ENCODE data around the gene SDK1. TPM values are rescaled to one million over a fixed set of nuclear protein-coding genes. Genes with fewer than 3 reads are reported as not detected.

The SDK1 gene
- total RNA-seq, 1 donor from 2014 or later, result 16.7 TPM

DNA sequence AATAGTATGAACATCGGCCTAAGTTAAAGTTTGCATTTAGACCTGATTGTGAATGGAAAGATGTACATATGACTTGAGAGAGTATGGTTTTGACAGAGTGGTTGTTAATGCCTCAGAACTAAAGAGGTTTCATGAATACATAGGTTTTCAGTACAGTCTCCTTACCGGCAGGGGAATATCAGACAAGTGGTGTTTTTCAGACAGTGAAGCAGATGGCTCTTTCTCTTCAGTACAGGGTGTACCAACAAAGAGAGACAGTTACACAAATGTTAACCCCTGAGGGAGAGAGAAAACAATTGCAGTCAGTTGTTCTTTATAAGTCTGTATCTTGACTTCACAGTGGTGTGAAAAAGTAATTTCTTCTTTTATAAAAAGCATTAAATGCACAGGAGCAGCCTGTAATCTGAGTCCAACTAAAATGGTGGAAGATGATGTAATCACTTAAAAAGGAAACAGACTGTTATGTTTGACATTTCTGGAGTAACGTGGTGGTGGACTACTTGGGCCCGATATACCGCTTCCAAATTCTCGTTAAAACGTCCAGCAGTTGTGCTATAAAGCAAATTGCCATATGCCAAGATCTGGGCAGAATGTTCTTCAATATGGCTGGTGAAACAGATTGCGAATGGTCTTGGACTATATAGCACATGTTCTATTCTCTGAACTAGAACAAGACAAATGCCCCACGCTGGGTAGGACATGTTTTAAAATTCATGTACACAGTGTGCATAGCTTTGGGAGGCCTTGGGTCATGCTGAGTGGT is 69.2 kb downstream of the SDK1 start:
- DNase-seq (ENCODE audit: extremely low spot score in 2 of 2), result no peak
- no peak overlapping the region for H3K4me3 ChIP-seq
- H3K27me3 ChIP-seq, result no peaks in the 10 kb centered on the region
- H3K36me3 ChIP-seq, result no peaks in the 10 kb centered on the region
- intact Hi-C loops (cut with DNase I), result no loop called here
- no peaks in the 10 kb centered on the region for H3K9me3 ChIP-seq
- TF ChIP-seq, protein P1, sequence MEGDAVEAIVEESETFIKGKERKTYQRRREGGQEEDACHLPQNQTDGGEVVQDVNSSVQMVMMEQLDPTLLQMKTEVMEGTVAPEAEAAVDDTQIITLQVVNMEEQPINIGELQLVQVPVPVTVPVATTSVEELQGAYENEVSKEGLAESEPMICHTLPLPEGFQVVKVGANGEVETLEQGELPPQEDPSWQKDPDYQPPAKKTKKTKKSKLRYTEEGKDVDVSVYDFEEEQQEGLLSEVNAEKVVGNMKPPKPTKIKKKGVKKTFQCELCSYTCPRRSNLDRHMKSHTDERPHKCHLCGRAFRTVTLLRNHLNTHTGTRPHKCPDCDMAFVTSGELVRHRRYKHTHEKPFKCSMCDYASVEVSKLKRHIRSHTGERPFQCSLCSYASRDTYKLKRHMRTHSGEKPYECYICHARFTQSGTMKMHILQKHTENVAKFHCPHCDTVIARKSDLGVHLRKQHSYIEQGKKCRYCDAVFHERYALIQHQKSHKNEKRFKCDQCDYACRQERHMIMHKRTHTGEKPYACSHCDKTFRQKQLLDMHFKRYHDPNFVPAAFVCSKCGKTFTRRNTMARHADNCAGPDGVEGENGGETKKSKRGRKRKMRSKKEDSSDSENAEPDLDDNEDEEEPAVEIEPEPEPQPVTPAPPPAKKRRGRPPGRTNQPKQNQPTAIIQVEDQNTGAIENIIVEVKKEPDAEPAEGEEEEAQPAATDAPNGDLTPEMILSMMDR (IDR thresholded peaks at IDR 0.05), result no peak
- no peak for TF ChIP-seq POLR2A (IDR thresholded peaks at IDR 0.05)
- TF ChIP-seq POLR2AphosphoS5 (IDR thresholded peaks at IDR 0.05; ENCODE audit: insufficient read depth in 1 of 2, low read depth in 1 of 2), result no peak
- peaks cover 12% of the 10 kb centered on the region for H3K4me1 ChIP-seq
- no peak overlapping the region for H3K27ac ChIP-seq

DNA sequence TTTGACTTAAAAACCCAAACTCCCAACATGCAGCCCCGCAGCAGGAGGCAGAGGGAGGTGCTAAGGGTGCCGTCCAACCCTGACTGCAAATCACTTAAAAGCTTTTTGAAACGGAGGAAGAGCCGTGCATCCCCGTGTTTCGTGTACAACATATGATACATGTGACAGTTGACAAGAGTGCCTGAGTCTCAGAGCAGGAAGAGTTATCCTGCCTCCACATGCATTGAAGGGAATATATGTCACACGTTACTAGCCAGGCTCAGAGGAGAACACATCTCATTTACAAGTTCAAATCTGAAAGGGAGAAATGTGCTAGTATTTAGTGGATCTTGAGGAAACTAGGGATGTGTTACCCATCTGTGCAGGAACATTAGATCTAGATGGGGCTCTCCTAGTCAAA is 69.9 kb downstream of the SDK1 start:
- H3K27me3 ChIP-seq, result no peaks in the 10 kb centered on the region
- no peaks in the 10 kb centered on the region for H3K36me3 ChIP-seq
- DNase-seq (ENCODE audit: extremely low spot score in 2 of 2), result no peak
- no peaks in the 10 kb centered on the region for H3K9me3 ChIP-seq
- H3K4me3 ChIP-seq, result no peak overlapping the region
- H3K27ac ChIP-seq, result no peak overlapping the region
- H3K4me1 ChIP-seq, result peaks cover 12% of the 10 kb centered on the region
- TF ChIP-seq POLR2A (IDR thresholded peaks at IDR 0.05) (no peak), POLR2AphosphoS5 (IDR thresholded peaks at IDR 0.05; ENCODE audit: insufficient read depth in 1 of 2, low read depth in 1 of 2) (no peak)
- TF ChIP-seq, protein P1 (IDR thresholded peaks at IDR 0.05), result no peak
- intact Hi-C loops (cut with DNase I), result no loop called here

DNA sequence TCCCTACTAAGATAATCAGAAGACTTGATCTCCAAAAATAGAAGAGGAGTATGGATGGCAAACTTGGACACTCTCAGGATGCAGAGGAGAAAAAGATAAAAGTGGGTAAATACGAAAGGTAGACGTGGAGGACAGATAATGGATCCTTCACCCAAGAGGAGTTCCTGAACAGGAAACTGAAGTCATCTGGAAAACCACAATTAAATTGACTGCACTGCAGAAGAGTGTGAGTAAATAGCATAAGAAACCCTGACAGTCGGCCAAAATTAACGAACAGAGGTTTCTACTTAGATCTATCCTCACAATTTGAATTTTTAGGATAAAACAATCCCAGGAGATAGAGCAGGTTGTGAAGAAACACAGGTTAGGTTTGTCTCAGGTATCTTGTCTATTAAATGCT is 70.5 kb downstream of the SDK1 start:
- Histone ChIP-seq H3K9me3 (no peaks in the 10 kb centered on the region), H3K4me3 (no peak overlapping the region), H3K4me1 (peaks cover 12% of the 10 kb centered on the region), H3K36me3 (no peaks in the 10 kb centered on the region), H3K27me3 (no peaks in the 10 kb centered on the region), H3K27ac (no peak overlapping the region)
- intact Hi-C loops (cut with DNase I), result no loop called here
- DNase-seq (ENCODE audit: extremely low spot score in 2 of 2), result no peak
- TF ChIP-seq, protein P1 (IDR thresholded peaks at IDR 0.05), result no peak
- no peak for TF ChIP-seq POLR2AphosphoS5 (IDR thresholded peaks at IDR 0.05; ENCODE audit: insufficient read depth in 1 of 2, low read depth in 1 of 2)
- no peak for TF ChIP-seq POLR2A (IDR thresholded peaks at IDR 0.05)

DNA sequence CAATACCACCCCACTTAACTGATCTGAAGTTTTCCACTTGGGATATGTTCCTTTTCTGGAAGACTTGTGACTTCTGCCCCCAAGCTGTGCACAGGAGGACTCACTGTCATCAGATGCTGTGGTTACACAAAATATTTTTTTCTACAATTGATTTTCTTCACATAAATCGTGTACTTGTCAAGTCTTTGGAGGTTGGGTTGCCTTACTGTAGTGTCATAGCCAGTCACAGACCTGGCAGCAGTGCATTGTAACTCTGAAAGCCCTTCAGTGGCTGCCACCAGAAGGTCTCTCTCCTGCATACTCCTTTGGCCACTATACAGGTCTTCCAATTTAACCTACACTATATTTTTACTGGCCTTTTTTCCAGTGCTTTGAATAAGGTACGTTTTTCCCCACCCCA is 73.2 kb downstream of the SDK1 start:
- H3K27ac ChIP-seq, result no peak overlapping the region
- no peak overlapping the region for H3K4me3 ChIP-seq
- TF ChIP-seq POLR2AphosphoS5 (IDR thresholded peaks at IDR 0.05; ENCODE audit: insufficient read depth in 1 of 2, low read depth in 1 of 2) (no peak), POLR2A (IDR thresholded peaks at IDR 0.05) (no peak)
- intact Hi-C loops (cut with DNase I), result no loop called here
- DNase-seq (ENCODE audit: extremely low spot score in 2 of 2), result no peak
- H3K9me3 ChIP-seq, result no peaks in the 10 kb centered on the region
- no peaks in the 10 kb centered on the region for H3K27me3 ChIP-seq
- peaks cover 2% of the 10 kb centered on the region for H3K4me1 ChIP-seq
- no peaks in the 10 kb centered on the region for H3K36me3 ChIP-seq

DNA sequence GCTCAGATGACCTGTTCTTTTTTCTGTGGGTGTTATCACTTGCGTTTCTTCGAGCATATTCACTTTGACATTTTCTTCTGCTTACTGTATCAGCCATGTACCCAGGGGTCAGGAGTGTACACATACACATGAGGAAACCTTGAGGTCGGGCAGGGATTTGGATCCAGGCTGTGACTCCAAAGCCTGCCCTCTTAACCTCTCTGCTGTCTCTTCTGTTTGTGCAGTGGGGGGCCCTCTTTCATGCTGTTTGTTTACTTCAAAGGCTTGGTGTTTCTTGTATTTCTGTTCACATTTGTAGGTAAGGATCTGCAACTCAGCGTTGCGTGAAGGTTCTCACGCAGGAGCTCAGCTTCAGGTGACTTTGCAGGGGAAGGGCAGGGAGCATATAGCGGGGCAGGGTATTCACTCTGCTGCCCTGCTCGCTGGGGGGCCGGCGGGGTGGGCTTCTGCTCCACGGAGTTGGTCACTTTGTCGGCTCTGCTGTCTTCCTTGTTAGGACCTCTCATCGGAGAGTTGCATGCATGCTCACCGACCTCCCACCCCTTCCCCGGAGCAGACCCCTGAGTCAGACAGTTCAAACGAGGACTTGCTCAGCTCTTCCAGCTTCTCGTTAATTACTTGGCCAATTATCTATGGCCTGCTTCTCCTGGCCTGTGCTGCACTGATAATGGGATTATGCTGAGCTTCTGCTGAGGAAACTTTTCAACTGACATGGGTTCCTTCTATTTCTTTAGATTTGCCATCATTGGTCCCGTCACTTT is 77.5 kb downstream of the SDK1 start:
- TF ChIP-seq POLR2AphosphoS5 (IDR thresholded peaks at IDR 0.05; ENCODE audit: insufficient read depth in 1 of 2, low read depth in 1 of 2) (no peak), POLR2A (IDR thresholded peaks at IDR 0.05) (no peak)
- TF ChIP-seq, protein P1 (IDR thresholded peaks at IDR 0.05), result no peak
- no peaks in the 10 kb centered on the region for H3K27me3 ChIP-seq
- H3K9me3 ChIP-seq, result no peaks in the 10 kb centered on the region
- no peak overlapping the region for H3K27ac ChIP-seq
- no peaks in the 10 kb centered on the region for H3K4me1 ChIP-seq
- intact Hi-C loops (cut with DNase I), result no loop called here
- no peaks in the 10 kb centered on the region for H3K36me3 ChIP-seq
- DNase-seq (ENCODE audit: extremely low spot score in 2 of 2), result no peak
- H3K4me3 ChIP-seq, result no peak overlapping the region

Data from vagina (tissue), 2 donors.